ENCODE data around the gene SMG6.
"Not testable (repeated sequence)": the region's sequence is repeated elsewhere in the genome, so short reads cannot be mapped to it uniquely, and the experiment has no call there.

SMG6 gene

DNA sequence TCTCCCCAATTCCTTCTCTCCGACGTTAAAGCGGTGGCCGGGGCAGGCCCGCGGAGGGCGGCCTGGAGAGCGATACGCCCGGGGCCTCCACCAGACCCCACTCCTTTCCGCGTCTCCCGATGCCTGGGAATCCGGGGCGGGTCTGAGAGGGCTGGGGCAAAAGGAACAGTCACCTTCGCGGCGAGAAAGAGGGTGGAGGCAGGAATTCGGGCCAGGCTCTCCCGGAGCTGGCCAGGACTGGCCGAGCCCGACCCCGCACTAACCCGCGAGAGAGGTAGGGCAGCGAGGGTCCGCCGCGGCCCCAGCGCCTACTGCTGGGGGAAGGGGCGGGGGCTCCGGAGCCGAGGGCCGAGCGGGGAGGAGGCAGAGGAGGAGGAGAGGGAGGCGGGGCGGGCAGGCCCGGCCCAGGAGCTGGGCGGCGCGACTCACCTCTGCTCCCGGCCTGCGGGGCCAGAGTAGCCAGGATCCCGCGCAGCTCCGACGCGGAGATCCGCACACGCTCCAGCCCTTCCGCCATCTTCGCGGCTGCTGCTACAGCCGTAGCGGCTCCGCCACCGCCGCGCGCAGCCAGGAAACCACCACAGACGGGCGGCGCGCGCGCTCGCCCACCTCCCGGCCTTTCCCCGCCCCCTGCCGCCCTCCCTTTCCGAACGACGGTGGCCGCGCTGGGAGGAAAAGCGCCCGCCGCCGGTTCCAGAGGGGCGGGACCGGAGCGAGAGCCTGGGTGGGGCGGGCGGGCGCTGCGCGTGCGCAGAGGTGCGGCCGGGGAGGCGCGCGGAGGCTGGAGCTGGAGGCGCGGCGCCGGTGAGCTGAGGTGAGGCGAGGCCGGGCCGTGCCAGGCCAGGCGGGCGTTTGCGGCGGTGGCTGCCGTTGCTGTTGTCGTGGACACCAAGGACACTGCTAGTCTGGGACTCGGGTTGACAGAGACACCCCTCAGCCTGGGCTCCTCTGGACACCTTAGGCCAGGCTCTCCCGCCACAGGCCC lies at the start of gene SMG6, which contains the start of gene SRR:
Gene SMG6, minus strand, starts transcription at position 582 of the 985 bp plus-strand sequence. Its CDS starts 65 bp downstream, at position 517.
Gene SRR, plus strand, starts transcription at position 747 of the 985 bp plus-strand sequence. CDS start 11,611 bp downstream, outside the sequence.
- no peak for DNase-seq

GRCh38 chr17:2351269-2351668 lies 47.7 kb upstream of the SMG6 start:
- no peak for DNase-seq

GRCh38 chr17:2347805-2348685 lies 44.5 kb upstream of the SMG6 start:
- DNase-seq = no peak

DNA sequence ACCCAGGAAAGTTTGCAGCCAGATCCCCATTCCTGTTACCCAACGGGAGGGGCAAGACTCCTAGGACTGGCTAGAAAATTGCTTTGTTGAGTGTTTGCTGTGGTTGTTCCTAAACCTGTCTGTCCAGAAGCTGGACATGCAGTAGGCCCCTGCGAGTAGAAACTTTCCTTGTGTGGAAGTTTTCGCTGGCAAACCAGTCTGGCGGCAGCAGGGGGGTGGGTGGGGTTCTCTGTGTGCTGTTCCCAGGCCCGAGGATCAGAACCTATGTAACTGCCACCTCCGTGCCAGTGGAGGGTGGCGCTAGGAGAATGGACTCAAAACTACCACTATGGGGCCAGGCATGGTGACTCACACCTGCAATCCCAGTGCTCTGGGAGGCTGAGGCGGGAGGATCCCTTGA lies 42.9 kb upstream of the SMG6 start:
- DNase-seq = no peak

GRCh38 chr17:2344528-2344927 lies 40.9 kb upstream of the SMG6 start:
- no peak for DNase-seq

DNA sequence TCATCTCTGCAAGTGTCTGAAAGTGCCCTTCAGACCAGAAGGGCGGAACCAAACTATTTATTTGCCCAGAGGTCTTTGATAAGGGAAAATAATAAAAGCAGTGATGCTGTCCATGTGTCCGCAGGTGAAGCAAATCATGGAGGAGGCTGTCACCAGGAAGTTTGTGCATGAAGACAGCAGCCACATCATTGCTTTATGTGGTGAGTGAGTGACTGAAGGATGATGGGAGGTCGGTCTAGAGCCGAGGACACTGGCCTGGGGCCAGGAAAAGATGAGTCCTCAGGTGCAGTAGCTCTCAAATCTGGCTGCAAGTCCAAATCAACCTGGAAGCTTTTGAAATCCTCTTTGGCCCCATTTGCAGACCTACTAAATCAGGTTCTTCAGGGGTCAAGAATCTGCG lies 39.8 kb upstream of the SMG6 start:
- no peak for DNase-seq

DNA sequence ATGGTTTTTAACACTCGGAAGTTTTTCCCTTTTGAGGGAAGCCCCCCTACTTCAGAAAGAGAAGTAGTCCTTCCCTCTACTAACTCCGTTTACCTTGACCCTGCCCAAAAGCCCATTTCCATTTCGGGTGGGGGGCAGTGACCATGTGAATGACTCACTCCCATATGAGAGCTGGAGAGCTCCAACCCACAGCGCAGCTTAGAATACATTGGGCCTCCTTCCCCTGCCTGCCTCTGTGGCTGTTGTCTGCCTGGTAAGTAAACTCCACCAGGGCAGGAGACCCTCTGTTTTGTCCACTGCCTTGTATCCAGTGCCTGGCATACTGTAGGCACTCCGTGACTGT lies 34.7 kb upstream of the SMG6 start:
- no peak for DNase-seq

DNA sequence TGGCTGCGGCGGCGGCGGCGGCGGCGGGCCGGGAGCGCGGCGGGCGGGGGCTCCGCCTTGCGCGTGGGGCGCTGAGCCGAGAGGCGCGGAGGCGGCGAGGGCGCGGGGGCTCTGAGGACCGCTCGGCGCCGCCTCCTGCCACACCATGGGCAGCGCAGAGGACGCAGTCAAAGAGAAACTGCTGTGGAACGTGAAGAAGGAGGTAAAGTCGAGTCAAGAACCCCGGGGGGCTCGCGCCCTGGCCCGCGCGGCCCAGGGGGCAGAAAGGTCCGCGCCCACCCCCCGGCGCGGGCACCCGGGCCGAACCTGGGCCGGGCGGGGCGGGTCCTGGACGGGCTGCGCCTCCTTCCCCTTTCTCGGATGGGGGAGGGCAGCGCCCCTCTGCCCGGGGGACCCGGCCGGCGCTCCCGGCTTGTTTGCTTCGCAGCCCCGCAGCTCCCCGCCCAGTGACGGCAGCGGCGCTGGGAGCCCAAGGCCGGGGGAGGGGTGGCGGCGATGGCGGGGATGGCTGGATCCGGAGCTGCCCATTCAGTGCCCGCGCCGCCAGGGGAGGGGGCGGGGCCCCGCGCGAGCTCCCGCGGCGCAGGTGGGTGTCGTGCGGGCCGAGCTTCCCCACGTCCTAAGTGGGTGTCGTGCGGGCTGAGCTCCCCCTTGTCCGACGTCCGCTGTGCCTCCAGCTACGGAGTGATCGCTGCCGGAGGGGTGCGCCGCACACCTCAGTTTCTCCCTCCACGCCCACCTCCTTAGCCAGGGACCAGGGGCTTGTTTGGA lies 34.1 kb upstream of the SMG6 start:
- no peak for DNase-seq

- no peak for DNase-seq
These were observed 33.4 kb upstream of the SMG6 start, which contains the start of gene SGSM2 for GRCh38 chr17:2336852-2337543. Gene SGSM2, plus strand, starts transcription at chr17:2337501. Its CDS starts 188 bp downstream, at chr17:2337689.

- no peak for DNase-seq
These were observed 32.7 kb upstream of the SMG6 start, which contains the start of gene TSR1 for GRCh38 chr17:2336215-2336851. Gene TSR1, minus strand, starts transcription at chr17:2336457. Its CDS starts 30 bp downstream, at chr17:2336427.

GRCh38 chr17:2335726-2336214 lies 32.2 kb upstream of the SMG6 start:
- no peak for DNase-seq

DNA sequence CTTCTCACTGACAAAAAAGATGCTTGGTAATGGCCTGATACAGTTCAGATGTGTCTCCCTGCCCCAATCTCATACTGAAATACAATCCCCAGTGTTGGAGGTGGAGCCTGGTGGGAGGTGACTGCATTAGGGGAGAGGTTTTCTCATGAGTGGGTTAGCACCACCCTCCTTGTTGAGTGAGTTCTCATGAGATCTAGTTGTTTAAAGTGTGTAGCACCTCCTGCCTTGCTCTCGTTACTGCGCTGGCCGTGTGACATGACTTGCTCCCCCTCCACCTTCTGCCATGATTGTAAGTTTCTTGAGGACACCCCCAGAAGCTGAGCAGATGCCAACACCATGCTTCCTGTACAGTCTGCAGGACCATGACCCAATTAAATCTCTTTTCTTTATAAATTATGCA lies 27.7 kb upstream of the SMG6 start:
- DNase-seq = no peak

DNA sequence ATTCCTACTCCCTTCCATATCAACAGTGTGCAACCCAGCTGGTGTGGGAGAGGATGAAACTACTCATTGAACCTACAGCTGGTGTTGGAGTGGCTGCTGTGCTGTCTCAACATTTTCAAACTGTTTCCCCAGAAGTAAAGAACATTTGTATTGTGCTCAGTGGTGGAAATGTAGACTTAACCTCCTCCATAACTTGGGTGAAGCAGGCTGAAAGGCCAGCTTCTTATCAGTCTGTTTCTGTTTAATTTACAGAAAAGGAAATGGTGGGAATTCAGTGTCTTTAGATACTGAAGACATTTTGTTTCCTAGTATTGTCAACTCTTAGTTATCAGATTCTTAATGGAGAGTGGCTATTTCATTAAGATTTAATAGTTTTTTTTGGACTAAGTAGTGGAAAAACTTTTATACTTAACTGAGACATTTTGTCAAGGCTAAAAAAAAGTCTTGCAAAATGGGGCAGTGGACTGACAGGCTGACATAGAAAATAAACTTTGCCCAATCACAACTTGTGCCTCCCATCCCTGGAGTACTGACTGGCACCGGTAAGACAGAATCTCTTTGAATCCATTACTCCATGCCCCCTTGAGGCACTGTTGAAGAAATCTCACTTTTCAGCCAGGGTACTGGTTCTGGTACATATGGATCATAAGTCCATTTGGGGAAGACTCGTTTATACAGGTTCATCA lies 20.2 kb upstream of the SMG6 start:
- DNase-seq = no peak

DNA sequence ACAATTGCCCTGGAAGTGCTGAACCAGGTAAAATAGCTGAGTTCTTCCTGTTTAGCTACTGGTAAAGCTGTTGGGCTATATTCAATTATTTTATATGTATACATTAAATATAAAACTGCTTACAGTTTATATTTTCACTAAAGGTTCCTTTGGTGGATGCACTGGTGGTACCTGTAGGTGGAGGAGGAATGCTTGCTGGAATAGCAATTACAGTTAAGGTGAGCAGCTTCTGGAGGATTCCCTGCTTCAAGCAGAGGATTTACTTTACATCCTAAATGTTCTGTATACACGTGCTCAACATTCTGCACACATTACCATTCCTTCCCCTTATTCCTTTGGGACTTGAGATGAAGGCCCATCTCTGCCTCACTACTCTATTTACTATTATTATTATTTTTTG lies 17.8 kb upstream of the SMG6 start:
- no peak for DNase-seq

DNA sequence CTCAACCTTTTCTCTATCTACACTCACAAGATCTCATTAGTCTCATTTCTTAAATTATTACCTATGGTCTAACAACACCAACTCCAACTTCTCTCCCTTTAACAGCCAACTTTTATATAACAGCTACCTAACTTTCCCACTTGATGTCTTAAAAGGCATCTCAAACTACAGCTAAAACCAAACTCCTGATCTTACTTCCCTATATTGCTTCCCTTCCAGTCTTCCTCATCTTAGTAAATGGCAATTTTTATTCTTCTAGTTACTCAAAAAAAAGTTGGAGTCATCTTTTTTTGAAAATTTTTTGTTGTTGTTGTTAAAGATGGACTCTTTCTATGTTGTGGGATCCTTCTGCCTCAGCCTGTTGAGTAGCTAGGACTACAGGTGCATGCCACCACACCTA lies 15.5 kb upstream of the SMG6 start:
- DNase-seq = no peak

DNA sequence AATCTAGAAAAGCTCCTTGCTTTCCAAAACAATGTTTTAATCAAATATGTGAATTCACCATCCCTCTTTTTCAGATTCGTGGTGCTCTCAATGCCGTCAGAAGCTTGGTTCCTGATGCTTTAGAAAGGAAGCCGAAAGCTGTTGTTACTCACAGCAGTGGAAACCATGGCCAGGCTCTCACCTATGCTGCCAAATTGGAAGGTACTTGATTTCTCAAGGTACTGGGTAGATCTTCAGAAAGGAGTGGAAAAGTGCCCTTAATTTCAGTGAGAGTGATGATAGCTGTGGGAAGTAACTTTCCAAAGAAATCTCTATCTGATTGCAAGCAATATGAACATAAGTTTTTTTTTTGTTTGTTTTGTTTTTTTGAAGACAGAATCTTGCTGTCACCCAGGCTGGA lies 14.2 kb upstream of the SMG6 start:
- DNase-seq = no peak

- DNase-seq = not testable (repeated sequence)
These were observed 13.3 kb upstream of the SMG6 start for GRCh38 chr17:2316916-2317205.

GRCh38 chr17:2312736-2313135 lies 9.2 kb upstream of the SMG6 start:
- no peak for DNase-seq

DNA sequence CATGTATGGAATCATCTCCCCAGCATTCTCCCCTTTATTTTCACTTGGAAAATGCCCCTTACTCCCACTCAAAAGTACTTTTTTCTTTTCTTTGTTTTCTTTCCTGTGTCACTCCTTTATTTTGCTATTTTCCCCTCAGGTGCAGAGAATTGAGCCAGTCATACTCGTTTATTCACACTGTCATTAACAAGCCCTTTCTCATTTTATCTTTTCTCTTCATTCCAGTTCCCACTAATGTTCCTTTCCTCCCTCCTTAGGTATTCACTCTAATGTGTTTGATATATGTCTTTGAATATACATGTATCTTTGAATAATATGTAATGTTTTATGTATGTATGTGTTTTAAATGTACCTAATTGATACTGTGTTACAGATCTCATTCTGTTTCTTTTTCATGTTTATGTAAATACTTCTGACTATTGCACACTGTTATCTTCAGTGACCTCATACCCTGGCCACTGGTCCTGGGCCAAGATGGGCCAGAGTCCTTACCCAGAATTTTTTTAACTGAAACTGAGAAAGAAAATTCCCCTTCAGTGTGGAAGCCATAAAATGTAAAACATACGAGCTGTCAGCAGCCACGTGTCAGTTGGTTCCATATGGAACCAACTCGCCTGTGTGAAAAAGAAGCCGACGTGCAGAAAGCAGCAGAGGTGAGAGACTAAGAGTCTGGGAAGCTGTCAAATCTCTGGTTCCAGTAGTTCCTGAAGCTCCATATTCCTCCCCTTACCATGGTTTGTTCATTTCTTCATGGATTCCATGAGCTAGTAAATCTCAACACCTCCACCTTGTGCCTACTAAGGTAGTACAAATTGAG lies 6.0 kb upstream of the SMG6 start:
- no peak for DNase-seq

DNA sequence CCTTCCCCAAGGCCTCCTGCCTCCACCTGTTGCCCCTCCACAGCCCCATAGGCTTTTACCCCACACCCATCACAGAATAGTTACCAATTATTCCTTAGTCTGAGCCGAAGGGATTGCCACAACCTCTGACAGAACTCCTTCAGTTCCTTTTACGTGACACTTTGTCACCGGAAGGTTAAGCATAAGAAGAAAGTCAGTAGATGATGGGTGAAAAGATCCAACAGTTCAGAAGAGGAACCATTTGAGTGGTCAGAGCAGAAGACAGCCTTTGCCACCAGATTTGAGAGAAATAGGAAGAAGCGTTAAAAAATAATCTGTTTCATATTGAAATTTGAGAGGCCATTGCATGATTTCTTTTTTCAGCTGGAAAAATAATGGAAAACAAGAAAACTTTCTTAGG lies 1.3 kb upstream of the SMG6 start:
- no peak for DNase-seq

Measured in SIG-M5 (cell line).